NCI-H510A (cell line): ENCODE results near the gene HACE1.
"Not testable (repeated sequence)": the region's sequence is repeated elsewhere in the genome, so short reads cannot be mapped to it uniquely, and the experiment has no call there.

Source experiments
- DNase-seq: peaks from one replicate; lab custom pipeline; 2025; lab: John Stamatoyannopoulos, UW

Gene HACE1

DNA sequence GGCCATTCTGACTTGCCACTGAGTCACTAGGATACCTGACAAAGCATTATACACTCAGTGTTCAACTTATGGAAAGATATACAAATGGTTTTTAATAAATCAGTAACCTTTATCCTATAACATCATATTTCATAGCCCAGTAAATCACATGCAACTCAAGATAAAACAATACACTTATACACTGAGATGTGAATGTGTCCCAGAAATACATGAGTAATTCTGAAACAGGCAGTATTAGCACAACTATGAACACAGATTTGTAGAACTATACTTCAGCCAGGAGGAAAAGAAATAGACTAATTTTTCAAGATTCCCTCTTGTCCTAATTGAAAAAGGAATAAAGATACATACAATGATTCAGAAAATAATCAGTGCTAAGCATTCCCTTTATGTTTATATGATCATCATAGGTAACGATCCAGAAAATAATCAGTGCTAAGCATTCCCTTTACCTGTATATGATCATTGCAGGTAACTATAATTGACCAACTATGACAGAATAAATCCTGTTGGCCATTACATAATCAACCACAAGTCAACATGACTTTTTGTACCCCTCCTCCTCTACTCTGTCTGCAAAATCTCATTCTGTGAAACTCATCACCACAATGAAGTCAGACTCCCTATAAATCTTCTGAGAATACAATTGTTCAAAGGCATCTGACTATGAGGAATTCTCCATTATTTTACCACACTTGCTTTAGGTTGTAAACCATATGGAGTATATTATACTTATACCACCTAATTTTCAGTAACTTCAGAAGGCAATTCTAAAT is 30.3 kb downstream of the HACE1 start:
- no peak for DNase-seq

DNA sequence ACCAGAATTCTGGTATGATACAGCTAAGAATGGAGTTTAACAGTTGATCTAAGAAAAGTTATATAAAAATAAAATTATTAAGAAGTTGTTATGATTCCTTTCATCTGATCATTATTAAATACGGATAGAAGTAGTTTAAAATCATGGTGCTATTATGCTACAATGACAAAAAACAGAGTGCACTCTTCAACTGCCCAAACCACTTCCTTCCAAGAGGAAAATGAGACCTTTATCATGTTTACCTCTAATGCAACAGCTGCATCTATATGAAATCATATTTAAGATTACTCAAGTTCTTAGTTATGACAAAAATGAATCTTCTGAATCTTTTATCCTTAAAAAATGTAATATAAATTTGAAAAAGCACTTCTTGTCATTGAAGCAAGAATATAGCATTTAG is 31.2 kb downstream of the HACE1 start:
- no peak for DNase-seq

DNA sequence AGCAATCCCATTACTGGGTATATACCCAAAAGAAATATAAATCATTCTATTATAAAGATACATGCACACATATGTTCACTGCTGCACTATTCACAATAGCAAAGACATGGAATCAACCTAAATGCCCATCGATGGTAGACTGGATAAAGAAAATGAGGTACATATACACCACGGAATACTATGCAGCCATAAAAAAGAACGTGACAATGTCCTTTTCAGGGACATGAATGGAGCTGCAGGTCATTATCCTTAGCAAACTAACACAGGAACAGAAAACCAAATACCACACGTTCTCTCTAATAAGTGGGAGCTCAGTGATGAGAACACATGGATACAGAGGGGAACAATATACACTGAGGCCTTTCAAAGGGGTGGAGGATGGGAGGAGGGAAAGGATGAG is 38.9 kb downstream of the HACE1 start:
- DNase-seq, result not testable (repeated sequence)

DNA sequence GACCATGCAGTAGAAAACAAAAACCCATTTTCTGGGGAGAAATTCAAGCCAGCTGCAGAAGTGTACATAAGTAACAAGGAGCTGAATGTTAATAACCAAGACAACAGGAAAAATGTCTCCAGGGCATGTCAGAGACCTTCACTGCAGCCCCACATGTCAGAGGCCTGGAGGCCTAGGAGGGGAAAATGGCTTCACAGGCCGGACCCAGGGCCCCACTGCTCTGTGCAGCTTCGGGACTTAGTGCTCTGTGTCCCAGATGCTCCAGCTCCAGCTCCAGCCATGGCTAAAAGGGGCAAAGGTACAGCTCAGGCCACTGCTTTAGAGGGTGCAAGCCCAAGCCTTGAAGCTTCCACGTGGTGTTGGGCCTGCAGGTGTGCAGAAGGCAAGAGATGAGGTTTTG is 43.6 kb downstream of the HACE1 start:
- DNase-seq, result no peak

DNA sequence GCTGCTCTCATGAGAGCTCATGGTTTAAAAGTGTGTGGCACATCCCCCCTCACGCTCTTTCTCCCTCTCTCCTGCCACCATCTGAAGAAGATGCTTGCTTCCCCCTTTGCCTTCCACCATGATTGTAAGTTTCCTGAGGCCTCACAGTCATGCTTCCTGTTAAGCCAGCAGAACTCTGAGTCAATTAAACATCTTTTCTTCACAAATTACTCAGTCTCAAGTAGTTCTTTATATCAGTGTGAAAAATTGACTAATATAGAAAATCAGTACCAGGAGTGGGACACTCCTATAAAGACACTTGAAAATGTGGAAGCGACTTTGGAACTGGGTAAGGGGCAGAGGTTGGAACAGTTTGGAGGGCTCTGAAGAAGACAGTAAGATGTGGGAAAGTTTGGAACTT is 45.0 kb downstream of the HACE1 start:
- DNase-seq, result no peak

DNA sequence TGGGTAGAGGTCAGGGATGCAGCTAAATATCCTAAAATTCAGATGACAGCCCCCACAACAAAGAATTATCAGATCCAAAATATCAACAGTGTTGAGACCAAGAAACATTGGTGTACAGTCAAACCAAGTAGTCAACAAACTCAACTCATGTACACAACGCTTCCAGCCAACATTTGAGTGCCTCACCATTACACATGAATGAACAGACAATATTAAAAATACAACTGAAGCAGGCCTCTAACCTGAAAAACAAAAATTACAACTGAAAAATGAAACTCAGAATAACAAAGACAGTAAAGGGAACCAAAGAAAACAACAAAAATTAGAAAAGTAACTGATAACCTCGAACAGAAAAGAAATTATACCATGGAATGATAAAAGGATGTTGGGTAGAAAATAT is 46.2 kb downstream of the HACE1 start:
- no peak for DNase-seq

DNA sequence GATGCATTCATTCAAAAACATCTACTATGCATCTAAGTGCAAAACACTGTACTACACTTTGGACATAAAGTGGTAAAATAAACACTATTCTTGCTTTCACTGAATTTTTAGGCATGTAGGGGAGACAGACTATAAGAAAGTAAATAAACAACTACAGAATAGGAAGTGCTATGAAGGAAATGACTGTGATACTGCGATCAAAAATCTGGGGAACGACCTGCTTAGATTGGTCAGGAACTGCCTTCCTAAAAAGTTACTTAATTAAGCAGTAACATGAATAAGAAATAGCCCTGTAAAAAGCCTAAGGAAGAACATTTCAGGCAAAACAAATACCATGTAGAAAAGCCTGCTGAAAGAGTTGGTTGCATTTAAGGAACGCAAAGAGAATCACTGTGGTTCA is 50.6 kb downstream of the HACE1 start:
- DNase-seq, result no peak

DNA sequence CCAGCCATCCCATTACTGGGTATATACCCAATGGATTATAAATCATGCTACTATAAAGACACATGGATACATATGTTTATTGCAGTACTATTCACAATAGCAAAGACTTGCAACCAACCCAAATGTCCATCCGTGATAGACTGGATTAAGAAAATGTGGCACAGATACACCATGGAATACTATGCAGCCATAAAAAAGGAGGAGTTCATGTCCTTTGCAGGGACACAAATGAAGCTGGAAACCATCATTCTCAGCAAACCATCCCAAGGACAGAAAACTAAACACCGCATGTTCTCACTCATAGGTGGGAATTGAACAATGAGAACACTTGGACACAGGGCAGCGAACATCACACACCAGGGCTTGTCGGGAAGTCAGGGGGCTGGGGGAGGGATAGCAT is 54.4 kb downstream of the HACE1 start:
- not testable (repeated sequence) for DNase-seq

DNA sequence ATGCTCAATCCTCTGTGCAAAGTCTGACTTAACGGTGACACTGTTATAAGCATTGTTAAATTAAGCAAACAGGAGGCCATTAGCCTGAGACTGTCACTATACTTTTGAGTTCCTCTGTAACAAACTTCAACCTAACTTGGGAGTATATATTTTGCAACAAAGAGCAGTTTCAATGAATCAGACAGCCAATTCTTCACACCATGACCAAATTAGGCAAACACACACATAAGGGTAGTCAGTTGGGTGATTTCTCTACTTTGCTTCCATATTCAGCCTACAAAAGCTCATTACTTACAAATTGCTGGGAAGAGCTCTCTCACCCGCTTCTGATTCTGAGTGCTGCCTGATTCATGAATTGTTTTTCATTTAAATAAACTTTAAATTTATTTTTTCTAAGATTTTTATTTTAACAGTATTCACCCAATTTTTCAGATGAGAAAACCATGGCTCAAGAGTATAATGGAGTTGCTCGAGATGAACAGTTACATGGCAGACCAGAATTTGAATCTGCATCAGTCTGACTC is 60.5 kb downstream of the HACE1 start:
- DNase-seq, result no peak

DNA sequence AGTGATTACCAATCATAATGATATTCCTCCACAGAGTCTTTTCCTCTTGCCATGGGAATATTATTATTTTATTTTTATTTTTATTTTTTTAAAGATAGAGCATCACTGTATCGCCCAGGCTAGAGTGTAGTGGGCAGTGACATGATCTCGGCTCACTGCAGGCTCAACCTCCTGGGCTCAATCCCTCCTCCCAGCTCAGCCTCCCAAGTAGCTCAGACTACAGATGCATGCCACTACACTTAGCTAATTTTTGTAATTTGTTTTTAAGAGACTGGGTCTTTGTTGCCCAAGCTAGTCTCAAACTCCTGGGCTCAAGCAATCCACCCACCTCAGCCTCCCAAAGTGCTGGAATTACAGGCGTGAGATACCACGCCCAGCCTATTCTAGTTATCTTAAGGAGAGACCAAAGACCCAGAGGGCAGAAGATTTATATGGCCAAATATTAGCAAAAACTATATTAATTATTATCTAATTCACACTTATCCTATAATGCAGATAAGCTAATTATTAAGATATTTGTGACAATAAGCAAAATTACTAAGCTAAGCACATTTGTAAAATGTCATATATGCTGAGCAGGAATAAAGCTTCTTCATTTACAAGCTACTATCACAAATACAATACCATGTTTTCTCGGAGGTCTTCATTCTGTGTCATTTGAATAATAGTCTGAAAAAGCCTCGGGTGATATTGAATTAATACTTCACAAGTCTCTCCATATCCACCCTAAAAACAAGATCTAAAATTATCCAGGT is 63.5 kb downstream of the HACE1 start:
- DNase-seq, result no peak

DNA sequence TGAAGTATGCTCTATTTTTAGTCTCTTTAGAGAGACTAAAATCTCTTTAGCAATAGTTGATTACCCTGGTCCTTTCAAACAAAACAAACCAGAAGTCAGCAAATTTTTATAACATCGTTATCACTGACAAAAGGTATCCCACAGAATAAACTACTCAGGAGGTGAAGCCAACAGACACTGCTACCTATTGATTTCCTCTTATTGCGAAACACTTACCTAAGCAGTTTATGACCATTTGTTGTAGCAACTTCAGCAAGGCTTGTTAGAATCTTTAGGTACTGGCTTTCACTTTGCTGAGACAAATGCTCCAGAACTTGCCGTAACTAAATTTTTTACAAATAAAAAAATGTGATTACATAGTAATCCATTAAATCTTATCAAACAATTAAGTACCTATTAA is 64.4 kb downstream of the HACE1 start:
- no peak for DNase-seq

DNA sequence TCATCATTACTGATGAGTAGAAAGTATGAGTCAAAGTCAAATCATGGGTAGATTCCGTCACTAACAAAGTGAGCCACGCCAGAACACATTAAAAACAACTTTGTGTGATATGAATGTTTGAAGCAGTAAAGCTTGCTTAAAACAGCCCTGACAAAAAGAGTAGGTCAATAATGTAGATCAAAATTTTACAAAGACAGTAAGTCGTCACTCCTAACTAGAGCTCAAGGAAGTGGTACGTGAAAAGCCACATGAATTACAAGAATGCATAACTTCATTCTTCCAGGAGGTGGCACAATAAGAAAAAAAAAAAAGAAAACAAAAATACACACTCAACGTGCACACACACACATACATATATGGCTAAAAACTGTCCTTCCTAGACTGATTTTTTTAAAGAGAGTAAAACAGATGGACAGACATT is 69.9 kb downstream of the HACE1 start:
- no peak for DNase-seq

DNA sequence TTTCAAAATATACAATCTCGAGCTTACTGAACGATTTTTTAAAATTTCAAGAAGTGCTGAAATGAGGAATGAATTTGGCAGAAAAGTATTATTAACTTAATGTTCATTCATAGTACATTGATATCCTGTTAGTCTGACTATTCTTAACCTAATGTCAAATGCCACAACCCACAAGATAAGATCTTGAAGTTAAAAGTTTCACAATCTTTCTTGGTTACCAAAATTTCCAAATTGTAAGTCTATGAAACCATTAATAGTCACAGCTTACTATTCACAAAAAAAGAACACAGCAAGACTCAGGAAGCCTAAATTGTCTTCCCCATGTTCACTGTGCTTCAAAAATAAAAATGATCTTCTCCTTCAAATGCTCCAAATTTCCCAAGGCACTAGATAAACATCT is 71.3 kb downstream of the HACE1 start:
- DNase-seq, result no peak

DNA sequence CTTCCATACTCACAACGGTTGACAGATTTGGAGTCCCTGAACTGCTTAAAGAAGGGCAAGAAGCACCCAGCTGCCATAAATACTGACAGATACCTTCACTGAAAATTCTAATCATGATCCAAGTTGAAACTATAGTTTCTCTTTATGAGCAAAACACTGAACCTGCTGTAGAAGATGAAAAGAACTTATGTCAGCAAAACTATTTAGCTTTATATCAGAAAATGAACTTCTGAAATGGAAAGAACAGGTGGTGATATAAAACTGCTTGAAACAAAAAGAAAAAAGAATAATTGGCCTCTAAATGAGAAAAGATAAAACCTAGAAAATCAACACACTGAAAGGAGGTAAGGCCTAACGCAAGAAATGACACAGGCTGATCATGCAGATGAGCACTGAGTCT is 72.4 kb downstream of the HACE1 start:
- DNase-seq, result no peak

DNA sequence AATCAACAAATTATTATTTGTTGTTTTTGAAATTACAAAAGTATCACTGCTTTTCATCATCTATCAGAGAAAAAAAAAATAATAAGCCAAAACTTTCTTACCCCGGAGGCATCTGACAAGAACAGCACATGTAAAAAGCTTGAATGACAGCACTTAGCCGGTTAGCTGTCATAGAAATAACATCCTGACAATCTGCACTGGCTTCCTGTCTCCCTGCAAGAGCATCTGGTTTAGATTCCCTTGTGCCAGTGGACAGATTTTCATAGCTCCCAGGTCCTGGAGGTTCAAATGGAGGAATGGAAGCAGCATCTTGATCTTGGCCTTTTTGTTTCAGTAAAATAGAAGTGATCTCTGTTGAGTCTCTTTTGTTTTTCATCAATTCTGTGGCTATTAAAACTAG is 74.8 kb downstream of the HACE1 start:
- no peak for DNase-seq

DNA sequence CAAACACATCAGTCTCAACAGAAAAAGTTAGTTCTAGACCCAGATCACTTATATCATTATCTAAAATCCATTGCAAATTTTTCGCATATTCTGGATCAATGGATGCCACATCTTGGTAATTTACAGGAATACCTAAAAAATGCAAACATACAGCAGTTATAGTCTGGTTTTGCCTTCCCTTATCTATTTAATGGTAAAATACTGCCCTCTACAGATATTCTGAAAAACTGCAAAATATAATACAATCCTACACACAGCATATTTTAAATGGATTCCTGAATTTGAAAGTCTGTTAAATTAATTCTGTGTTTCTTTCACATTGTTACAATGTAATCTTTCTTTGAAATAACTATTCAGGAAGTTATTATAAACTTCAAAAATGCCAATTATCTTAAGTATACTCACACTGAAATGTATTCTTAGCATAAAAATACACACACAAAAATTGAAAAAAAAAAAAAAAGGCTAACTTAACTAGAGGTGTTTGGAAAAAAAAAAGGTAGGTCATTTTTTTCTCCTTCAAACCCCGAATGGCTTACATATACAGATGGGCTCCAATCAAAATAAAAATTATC is 88.4 kb downstream of the HACE1 start:
- no peak for DNase-seq

DNA sequence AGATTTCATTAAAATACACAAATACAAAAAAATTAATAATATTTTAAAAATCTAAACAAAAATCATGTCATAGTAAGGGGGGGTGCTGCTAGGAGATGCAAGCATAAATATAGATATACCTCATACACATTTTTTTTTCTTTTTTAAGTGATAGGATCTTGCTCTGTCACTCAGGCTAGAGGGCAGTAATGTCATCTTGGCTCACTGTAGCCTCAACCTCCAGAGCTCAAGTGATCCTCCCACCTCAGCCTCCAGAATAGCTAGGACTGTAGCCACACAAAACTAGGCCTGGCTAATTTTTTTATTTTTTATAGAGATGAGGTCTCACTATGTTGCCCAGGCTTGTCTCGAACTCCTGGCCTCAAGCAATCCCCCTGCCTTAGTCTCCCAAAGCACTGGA is 90.8 kb downstream of the HACE1 start:
- DNase-seq, result no peak

DNA sequence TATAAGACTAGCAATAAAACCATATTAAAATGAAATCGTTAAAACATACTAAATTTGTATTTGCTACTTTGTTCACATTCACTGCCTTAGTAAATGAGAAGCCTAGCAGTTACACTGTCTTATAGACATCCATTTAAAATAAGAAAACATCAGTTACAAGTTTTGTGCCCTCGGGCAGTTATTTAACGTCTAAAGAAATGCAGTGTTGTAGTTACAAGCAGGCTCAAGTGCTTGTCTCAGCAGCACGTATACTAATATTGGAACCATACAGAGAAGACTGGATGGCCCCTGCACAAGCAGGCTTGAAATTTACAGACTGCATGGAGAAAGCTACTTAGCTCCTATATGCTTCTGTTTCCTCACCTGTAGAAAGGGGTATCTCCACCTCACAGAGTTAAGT is 93.1 kb downstream of the HACE1 start:
- no peak for DNase-seq

DNA sequence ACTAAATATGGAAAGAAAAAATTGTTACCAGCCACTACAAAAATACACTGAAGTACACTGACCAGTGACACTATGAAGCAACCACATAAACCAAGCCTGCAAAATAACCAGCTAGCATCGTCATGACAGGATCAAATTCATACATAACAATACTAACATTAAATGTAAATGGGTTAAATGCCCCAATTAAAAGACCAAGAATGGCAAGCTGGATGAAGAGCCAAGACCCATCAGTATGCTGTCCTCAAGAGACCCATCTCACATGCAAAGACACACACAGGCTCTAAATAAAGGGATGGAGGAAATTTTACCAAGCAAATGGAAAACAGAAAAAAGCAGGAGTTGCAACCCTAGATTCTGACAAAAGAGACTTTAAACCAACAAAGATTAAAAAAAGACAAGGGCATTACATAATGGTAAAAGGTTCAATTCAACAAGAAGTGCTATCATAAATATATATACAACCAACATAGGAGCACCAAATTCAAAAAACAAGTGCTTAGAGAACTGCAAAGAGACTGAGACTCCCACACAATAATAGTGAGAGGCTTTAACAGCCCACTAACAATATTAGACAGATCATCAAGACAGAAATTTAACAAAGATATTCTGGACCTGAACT is 104.8 kb downstream of the HACE1 start:
- no peak for DNase-seq

DNA sequence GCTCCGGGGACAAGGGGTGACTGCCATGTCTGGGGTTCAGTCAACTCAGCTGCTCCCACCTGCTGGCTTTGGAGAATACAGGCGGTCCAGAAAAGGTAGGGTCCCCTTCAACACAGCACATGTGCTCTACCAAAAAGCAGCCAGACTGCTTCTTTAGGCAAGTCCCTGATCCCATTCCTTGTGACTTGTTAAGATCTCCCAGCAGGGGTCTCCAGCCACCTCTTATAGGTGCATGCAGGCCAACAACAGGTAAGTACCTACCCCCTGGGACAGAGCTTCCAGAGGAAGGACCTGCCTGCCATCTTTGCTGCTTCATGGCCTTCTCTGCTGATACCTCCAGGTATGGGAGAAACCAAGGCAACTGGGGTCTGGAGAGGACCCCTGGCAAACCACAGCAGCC is 106.5 kb downstream of the HACE1 start:
- no peak for DNase-seq

DNA sequence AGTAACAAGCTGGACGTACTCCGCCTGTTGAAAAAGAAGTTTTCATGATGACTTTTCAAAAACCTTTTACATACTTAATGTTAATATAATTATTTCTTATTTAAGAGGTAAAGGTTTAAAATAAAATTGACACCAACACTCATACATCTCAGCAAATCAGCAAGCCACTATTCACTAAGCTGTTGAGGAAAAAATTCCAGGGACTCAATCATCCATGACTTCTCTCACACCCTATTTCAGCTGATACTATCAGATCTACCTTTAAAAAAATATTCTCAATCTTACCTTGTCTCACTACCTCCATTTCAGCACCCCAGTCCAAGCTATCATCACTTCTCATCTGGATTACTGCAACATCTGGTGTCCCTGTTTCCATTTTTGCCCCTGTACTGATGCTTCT is 109.3 kb downstream of the HACE1 start:
- no peak for DNase-seq

DNA sequence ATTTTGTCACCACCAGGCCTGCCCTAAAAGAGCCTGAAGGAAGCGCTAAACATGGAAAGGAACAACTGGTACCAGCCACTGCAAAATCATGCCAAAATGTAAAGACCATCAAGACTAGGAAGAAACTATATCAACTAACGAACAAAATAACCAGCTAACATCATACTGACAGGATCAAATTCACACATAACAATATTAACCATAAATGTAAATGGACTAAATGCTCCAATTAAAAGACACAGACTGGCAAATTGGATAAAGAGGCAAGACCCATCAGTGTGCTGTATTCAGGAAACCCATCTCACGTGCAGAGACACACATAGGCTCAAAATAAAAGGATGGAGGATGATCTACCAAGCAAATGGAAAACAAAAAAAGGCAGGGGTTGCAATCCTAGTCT is 120.6 kb downstream of the HACE1 start:
- not testable (repeated sequence) for DNase-seq

DNA sequence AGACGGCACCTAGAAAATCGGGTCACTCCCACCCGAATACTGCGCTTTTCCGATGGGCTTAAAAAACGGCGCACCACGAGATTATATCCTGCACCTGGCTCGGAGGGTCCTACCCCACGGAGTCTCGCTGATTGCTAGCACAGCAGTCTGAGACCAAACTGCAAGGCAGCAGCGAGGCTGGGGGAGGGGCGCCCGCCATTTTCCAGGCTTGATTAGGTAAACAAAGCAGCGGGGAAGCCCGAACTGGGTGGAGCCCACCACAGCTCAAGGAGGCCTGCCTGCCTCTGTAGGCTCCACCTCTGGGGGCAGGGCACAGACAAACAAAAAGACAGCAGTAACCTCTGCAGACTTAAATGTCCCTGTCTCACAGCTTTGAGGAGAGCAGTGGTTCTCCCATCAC is 122.2 kb downstream of the HACE1 start:
- not testable (repeated sequence) for DNase-seq
